HUDEP-2 (cell line): ENCODE data around the gene TIMM22.
"Not testable (repeated sequence)": the region's sequence is repeated elsewhere in the genome, so short reads cannot be mapped to it uniquely, and the experiment has no call there.

Source experiments
- DNase-seq, 76 experiments: peaks; one replicate each; lab custom pipeline; 2025; ENCODE audit not compliant: unreplicated experiment in 76 of 76; lab: John Stamatoyannopoulos, UW

The TIMM22 gene

GRCh38 chr17:1037238-1037879, 40.4 kb downstream of the TIMM22 start:
- no peak for DNase-seq

- DNase-seq, result no peak
These were observed 41.7 kb downstream of the TIMM22 start for GRCh38 chr17:1038459-1039122.

GRCh38 chr17:1039123-1039507, 42.2 kb downstream of the TIMM22 start:
- DNase-seq, result no peak

GRCh38 chr17:1039511-1040215, 42.7 kb downstream of the TIMM22 start:
- no peak for DNase-seq

- no peak for DNase-seq
These were observed 43.3 kb downstream of the TIMM22 start for GRCh38 chr17:1040216-1040600.

GRCh38 chr17:1041746-1042145, 44.8 kb downstream of the TIMM22 start:
- no peak for DNase-seq

GRCh38 chr17:1042486-1042885, 45.6 kb downstream of the TIMM22 start:
- no peak for DNase-seq

- no peak for DNase-seq
These were observed 46.8 kb downstream of the TIMM22 start for GRCh38 chr17:1043601-1044251.

GRCh38 chr17:1044387-1045009, 47.6 kb downstream of the TIMM22 start:
- DNase-seq, result not testable (repeated sequence)

- no peak for DNase-seq
These were observed 48.5 kb downstream of the TIMM22 start for GRCh38 chr17:1045456-1045855.

- no peak for DNase-seq
These were observed 50.4 kb downstream of the TIMM22 start for GRCh38 chr17:1047177-1047878.

GRCh38 chr17:1047879-1048470, 51.0 kb downstream of the TIMM22 start:
- no peak for DNase-seq

- DNase-seq, result not testable (repeated sequence)
These were observed 51.7 kb downstream of the TIMM22 start for GRCh38 chr17:1048516-1049115.

- DNase-seq, result no peak
These were observed 52.7 kb downstream of the TIMM22 start for GRCh38 chr17:1049446-1050225.

GRCh38 chr17:1050246-1050995, 53.5 kb downstream of the TIMM22 start:
- no peak for DNase-seq

- no peak for DNase-seq
These were observed 54.3 kb downstream of the TIMM22 start for GRCh38 chr17:1050996-1051925.
